HG02981 (cell line): Measurements from ENCODE around the gene CELF5.
"Not testable (repeated sequence)": the region's sequence is repeated elsewhere in the genome, so short reads cannot be mapped to it uniquely, and the experiment has no call there.

Experiments used
- ATAC-seq: cut with Tn5 transposase; IDR thresholded peaks from one replicate; pipeline ENCODE4 v1.9.1; 2021; ENCODE audit warnings: mild to moderate bottlenecking, moderate library complexity; ENCODE audit not compliant: unreplicated experiment

Gene CELF5

DNA sequence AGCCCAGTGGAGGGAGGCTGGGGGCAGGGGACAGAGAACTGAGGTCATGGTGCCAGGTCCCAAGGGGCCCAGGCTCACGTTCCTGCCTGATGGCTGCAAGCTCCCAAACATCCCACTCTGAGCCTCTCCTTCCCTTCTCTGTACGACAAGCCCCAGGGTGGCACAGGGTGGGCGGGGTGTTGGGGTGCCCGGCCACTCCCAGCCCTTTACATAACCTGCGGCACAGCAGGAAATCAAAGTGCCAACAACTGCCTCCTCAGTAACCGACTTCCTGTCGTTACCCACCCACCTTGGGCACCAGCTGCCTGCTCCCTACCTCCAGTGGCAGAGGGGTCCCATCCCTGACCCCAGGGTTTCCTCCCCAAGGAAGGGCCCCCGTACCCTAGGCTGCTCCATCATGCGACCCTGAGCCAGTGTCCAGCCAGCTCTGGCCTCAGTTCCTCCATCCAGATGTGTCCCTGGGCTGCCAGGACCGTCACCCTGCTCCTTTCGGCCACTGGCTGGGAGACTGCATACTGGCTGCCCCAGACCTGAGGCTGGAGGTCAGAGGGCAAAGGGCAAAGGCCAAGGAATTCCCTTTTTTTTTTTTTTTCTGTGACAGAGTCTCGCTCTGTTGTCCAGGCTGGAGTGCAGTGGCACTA, 114.2 kb downstream of the CELF5 start:
- no peak for ATAC-seq

DNA sequence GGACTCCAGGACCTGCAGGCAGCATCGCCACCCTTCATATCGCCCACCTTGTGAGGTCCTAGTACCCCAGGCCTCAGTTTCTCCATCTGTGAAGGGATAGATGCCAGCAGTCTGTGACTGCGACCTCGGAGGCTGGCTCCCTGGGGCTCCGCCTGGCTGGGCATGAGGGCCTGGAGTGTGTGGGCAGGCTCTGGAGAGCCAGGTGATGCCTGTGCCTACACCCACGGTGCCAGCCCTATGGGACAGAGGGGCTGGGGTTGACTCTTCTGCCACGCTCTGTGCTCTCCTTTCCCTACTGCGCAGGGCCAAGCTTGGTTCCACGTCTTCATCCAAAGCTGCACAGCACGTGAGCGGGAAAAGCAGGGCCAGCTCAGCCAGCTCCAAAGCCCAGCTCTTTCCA, 115.9 kb downstream of the CELF5 start:
- no peak for ATAC-seq

DNA sequence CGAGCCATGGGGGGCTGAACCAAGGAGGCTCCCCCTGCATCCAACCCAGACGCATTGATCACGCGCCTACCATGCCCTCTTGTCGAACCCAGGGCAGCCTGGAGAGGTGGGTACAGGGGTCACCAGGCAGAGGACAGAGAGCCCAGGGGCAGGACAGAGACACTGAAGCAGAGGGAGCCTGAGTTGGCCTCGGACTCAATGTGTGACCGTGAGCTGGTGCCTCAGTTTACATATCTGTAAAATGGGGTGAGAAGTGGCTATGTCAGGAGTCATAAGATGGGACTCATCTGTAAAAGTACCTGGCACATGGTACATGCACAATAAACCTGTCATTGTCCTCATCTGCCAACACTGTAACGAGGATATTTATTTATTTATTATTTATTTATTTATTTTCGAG, 117.8 kb downstream of the CELF5 start:
- ATAC-seq = no peak

DNA sequence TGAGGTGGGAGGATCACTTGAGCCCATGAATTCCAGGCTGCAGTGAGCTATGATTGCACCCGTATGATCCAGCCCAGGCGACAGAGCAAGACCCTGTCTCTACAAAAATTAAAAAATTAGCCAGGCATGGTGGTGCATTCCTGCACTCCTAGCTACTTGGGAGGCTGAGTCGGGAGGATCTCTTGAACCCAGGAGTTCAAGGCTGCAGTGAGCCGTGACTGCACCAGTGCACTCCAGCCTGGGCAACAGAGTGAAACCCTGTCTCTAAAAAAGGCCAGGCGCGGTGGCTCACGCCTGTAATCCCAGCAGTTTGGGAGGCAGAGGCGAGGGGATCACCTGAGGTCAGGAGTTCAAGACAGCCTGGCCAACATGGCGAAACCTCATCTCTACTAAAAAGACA, 118.5 kb downstream of the CELF5 start:
- ATAC-seq = not testable (repeated sequence)

DNA sequence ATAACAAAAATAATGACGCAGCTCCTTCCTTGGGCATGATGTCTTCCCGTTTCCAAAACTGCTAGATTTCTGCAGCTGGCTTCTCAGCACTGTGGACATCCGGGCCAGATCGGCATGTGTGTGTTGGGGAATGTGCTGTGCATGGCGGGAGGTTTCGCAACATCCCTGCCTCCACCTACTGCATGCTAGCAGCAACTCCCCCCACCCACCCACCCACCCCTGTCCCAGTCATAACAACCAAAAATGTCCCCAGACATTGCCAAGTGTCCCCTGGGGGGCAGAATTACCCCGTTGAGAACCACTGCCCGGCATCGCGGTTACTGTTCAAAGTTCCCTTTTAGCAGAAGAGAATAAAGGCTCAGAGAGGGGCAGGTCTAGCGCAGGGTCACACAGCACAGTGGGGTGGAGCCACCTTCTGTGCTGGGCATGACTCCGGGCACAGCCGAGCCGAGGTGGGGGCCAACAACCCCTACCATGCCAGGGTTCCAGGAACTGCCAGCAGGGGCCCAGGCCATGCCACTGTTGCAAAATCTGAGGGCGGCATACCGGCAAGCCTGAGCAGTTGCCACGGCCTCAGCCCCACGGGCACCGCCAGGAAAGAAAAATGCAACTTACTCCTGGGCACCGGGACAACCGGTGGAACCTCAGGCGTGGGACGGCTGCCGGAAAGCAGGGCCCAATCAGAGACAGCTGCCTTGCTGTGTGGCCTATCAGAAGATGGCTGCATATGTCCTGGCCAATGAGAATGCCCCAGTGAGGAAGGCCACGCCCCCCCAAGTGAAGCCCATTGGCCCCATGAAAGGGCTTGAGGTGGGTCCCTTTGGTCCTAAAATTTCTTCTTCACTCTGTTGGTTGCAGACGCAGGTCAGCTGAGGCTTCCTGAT, 119.4 kb downstream of the CELF5 start:
- ATAC-seq = no peak

DNA sequence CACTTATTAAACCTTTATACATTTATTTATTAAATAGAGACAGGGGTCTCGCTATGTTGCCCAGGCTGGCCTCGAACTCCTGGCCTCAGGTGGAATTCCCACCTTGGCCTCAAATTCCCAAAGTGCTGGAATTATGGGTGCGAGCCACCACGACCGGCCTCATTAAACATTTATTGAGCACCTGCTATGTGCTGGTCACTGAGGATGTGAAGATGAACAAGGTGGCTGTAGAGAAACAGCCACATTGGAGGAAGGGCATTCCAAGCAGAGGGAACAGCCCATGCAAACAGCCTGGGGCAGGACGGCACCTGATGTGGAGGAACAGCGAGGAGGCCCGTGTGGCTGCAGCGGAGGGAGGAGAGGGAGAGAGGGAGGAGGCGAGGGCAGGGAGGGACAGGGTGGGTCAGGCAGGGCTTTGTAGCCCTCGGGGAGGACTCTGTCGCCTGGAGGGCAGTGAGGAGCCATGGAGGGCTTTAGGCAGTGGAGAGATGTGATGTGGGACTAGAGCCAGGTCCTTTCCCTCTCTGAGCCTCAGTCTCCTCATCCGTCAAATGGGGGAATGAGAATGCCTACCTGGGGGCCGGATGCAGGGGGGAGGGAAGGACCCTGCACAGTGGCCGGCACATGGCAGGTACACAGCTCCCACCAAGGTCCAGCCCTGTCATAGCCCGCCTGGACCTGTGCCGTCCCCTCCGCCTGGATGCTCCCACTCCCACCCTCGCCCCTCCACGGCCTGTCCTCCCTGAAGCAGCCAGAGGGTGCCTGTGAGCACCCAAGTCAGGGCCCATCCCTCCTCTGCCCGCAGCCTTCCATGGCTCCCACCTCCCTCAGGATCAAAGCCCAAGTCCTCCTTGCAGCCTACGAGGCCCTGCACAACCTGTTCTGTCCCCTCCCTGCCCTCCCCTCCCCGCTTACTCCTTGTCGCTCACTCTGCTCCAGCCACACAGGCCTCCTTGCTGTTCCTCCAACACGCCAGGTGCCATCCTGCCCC, 120.4 kb downstream of the CELF5 start:
- no peak for ATAC-seq

DNA sequence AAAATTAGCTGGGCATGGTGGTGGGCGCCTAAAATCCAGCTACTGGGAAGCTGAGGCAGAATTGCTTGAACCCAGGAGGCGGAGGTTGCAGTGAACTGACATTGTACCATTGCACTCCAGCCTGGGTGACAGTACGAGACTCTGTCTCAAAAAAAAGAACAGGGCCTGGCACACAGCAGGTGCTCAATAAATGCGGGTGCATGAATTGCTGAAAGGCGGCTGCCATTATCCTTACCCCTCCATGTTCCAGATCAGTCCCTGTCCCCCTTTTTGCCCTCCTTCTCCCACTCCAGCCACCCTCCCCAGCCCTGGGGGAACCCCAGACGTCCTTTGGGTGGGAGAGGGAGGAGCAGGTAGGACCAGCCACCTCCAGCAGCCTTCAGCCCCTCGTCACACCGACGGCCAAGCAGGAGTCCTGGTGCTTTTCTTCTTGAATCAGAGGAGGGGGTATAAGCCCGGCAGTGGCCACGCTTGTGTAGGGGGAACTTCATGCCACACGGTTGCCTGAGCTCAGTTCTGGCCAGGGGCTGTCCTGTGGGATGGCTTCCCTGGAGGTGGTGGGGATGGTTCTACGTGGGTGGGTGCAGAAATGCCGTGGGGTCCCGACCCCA, 121.5 kb downstream of the CELF5 start:
- ATAC-seq = no peak
